K562 (cell line): ENCODE results near the gene GDF9. TPM values are rescaled to one million over a fixed set of nuclear protein-coding genes. Genes with fewer than 3 reads are reported as not detected.

Source experiments
- ATAC-seq: fragments of 200-7000 bp; cut with Tn5 transposase; 3 replicates; pipeline ENCODE4 v1.9.1; 2020; ENCODE audit warnings: moderate library complexity
- BruUV-seq: library from RNA; stranded (reverse); fragments of 400-500 nt; replicated peaks from 2 replicates; lab custom pipeline; 2021; lab: Mats Ljungman, UMichigan
- CTCF ChIA-PET: fragments of 300-600 bp; formaldehyde crosslinking; extraction: SDS; loops from one replicate; lab custom pipeline; 2021; ENCODE audit warnings: low intra/inter-chr PET ratio; lab: Yijun Ruan, JAX
- POLR2A ChIA-PET: fragments of 300-600, 350-650 bp; sonication (Branson Sonifier 250); formaldehyde crosslinking; extraction: SDS; loops from one replicate; lab custom pipeline; 2021; ENCODE audit warnings: antibody characterized with exemption, inconsistent platforms; lab: Yijun Ruan, JAX
- DNase-seq, 4 experiments: peaks; one replicate each; pipeline versions ENCODE4 v3.0.0 to v3.0.0-alpha.2; 2011 to 2018; ENCODE audit warnings: low spot score in 3 of 4, mixed read lengths in 3 of 4; ENCODE audit errors: extremely low read depth in 1 of 4
- FAIRE-seq: peaks from 2 replicates; lab custom pipeline; 2011; peaks lifted over from hg19 to GRCh38; lab: Jason Lieb, UNC
- H2AFZ ChIP-seq: 2 replicates; pipeline ENCODE4 v1.6.0; 2011; ENCODE audit warnings: low read depth, low read length, control low read depth, inconsistent platforms
- H3K27ac ChIP-seq: fragments of 200-600 bp; 3 replicates; pipeline ENCODE4 v1.8.0; 2011; ENCODE audit warnings: low read depth, mild to moderate bottlenecking, control low read depth, inconsistent platforms, low read length, moderate library complexity, mixed read lengths; ENCODE audit errors: extremely low read depth
- H3K27me3 ChIP-seq, 2 experiments: fragments of 300-600 bp in 1 of 2; 2 replicates in 1 of 2; 3 replicates in 1 of 2; pipeline versions ENCODE4 v1.6.0 to v1.8.0; 2011; ENCODE audit warnings: inconsistent platforms in 2 of 2, low read length in 2 of 2, mild to moderate bottlenecking in 1 of 2, mixed read lengths in 1 of 2, moderate library complexity in 1 of 2; ENCODE audit not compliant: control insufficient read depth in 2 of 2, insufficient read depth in 2 of 2
- H3K36me3 ChIP-seq: fragments of 300-600 bp; 3 replicates; pipeline ENCODE4 v1.8.0; 2011; ENCODE audit warnings: mild to moderate bottlenecking, low read length, inconsistent platforms; ENCODE audit not compliant: control insufficient read depth, insufficient read depth
- H3K4me1 ChIP-seq, 2 experiments: fragments of 200-600 bp in 1 of 2; replicated peaks in 1 of 2; 2 replicates in 1 of 2; 3 replicates in 1 of 2; pipeline versions ENCODE4 v1.5.1 to v1.8.0; 2011; ENCODE audit warnings: inconsistent platforms in 2 of 2, low read length in 2 of 2, mild to moderate bottlenecking in 1 of 2, mixed read lengths in 1 of 2, moderate library complexity in 1 of 2; ENCODE audit not compliant: control insufficient read depth in 2 of 2, insufficient read depth in 2 of 2
- H3K4me2 ChIP-seq: 2 replicates; pipeline ENCODE4 v1.6.1; 2011; ENCODE audit warnings: low read length, control low read depth, inconsistent platforms, mixed read lengths; ENCODE audit not compliant: insufficient read depth
- H3K4me3 ChIP-seq: fragments of 200-600 bp; sonication (generic), shearing (Covaris generic); 2 replicates; pipeline ENCODE4 v1.5.1; 2016; ENCODE audit warnings: control low read depth, inconsistent platforms
- H3K79me2 ChIP-seq: fragments of 200-600 bp; 3 replicates; pipeline ENCODE4 v1.8.0; 2011; ENCODE audit warnings: low read length, inconsistent platforms; ENCODE audit not compliant: control insufficient read depth, insufficient read depth
- H3K9ac ChIP-seq, 2 experiments: 2 replicates each; pipeline versions ENCODE4 v1.6.0 to v1.6.1; 2011; ENCODE audit warnings: low read depth in 2 of 2, low read length in 2 of 2, control low read depth in 1 of 2, inconsistent platforms in 1 of 2, mild to moderate bottlenecking in 1 of 2, mixed read lengths in 1 of 2; ENCODE audit not compliant: insufficient read depth in 1 of 2
- H3K9me1 ChIP-seq: one replicate; pipeline ENCODE4 v1.6.0; 2011; ENCODE audit warnings: inconsistent platforms, mild to moderate bottlenecking, low read length, moderate library complexity; ENCODE audit not compliant: control insufficient read depth, insufficient read depth
- H3K9me3 ChIP-seq: replicated peaks from 2 replicates; pipeline ENCODE4 v1.5.1; 2011; ENCODE audit warnings: low read depth, low read length, inconsistent platforms; ENCODE audit not compliant: control insufficient read depth, insufficient read depth
- H4K20me1 ChIP-seq: replicated peaks from 2 replicates; pipeline ENCODE4 v1.6.1; 2011; ENCODE audit warnings: low read length, inconsistent platforms, mixed read lengths; ENCODE audit not compliant: control insufficient read depth, insufficient read depth
- FIP1L1 ChIP-seq: fragments of 200-400 bp; formaldehyde crosslinking; IDR thresholded peaks from 2 replicates; pipeline ENCODE4 v1.6.1; 2018; ENCODE audit warnings: mild to moderate bottlenecking, low read depth, low read length; ENCODE audit not compliant: poor library complexity, severe bottlenecking
- HDAC8 ChIP-seq: fragments of 450-650 bp; IDR thresholded peaks from 2 replicates; pipeline ENCODE4 v1.6.1; 2016; ENCODE audit warnings: mild to moderate bottlenecking, missing genetic modification characterization, moderate library complexity, missing compliant biosample characterization
- HMBOX1 ChIP-seq: sonication (generic); IDR thresholded peaks from 2 replicates; pipeline ENCODE4 v1.6.1; 2016
- JUND ChIP-seq, 2 experiments: IDR thresholded peaks; 2 replicates in 1 of 2; 3 replicates in 1 of 2; pipeline ENCODE4 v1.6.1; 2011; ENCODE audit warnings: borderline replicate concordance in 2 of 2, low read depth in 2 of 2, low read length in 2 of 2, improper control_type of control experiment in 1 of 2, missing biosample characterization in 1 of 2, missing genetic modification characterization in 1 of 2, missing genetic modification reagents in 1 of 2
- LARP7 ChIP-seq: fragments of 450-650 bp; IDR thresholded peaks from 2 replicates; pipeline ENCODE4 v1.6.1; 2016
- PPARD ChIP-seq: fragments of 250-450 bp; sonication (Bioruptor Pico); IDR thresholded peaks from 2 replicates; pipeline ENCODE4 v1.8.0; 2022; ENCODE audit warnings: inconsistent platforms, mild to moderate bottlenecking, moderate library complexity
- RBM39 ChIP-seq: fragments of 200-400 bp; formaldehyde crosslinking; optimal IDR thresholded peaks from 2 replicates; pipeline ENCODE3; 2018; ENCODE audit warnings: low read depth, low read length
- RUNX1 ChIP-seq: sonication (generic); IDR thresholded peaks from 2 replicates; pipeline ENCODE4 v1.6.1; 2016; ENCODE audit warnings: antibody characterized with exemption, low read depth
- SETDB1 ChIP-seq: IDR thresholded peaks from one replicate; pipeline ENCODE4 v1.6.1; 2012; ENCODE audit warnings: low read length, control low read depth, inconsistent platforms
- ZNF121 ChIP-seq: sonication (generic); formaldehyde crosslinking; conservative IDR thresholded peaks from 2 replicates; pipeline ENCODE4 v1.8.0; 2022; ENCODE audit warnings: missing genetic modification reagents
- ZNF224 ChIP-seq: sonication (generic); formaldehyde crosslinking; IDR thresholded peaks from 2 replicates; pipeline ENCODE4 v1.8.0; 2022; ENCODE audit warnings: mild to moderate bottlenecking, missing genetic modification reagents
- ZNF511 ChIP-seq: sonication (generic); formaldehyde crosslinking; IDR thresholded peaks from 2 replicates; pipeline ENCODE4 v1.8.0; 2022; ENCODE audit warnings: mild to moderate bottlenecking, missing genetic modification reagents
- WGBS: fragments of 100-300 bp; shearing (Covaris generic); methylation state at CpG from one replicate; pipeline ENCODE4 v1.1.6; 2016; ENCODE audit warnings: low coverage, mixed read lengths; ENCODE audit not compliant: insufficient coverage; ENCODE audit errors: missing lambda C conversion rate; 5-methylcytosine and 5-hydroxymethylcytosine counted together
- in situ Hi-C: fragments of 300-500 bp; cut with MboI; formaldehyde crosslinking; loops from 4 replicates; pipeline ENCODE4 v1.15.0; 2018; ENCODE audit warnings: inconsistent platforms, mixed read lengths
- intact Hi-C: fragments of 100-400 bp; cut with micrococcal nuclease; formaldehyde crosslinking; loops from 2 replicates; pipeline ENCODE4 v1.14.2; 2022
- polyA plus RNA-seq, 8 experiments: library from polyadenylated mRNA; depleted of rRNA in 4 of 8; stranded (reverse) in 5 of 8; unstranded in 3 of 8; fragments of >200 nt; fragmentation: Nextera tagmentation in 2 of 8; fragmentation: Illumina TruSeq in 1 of 8; extraction: Ambion mirVana in 2 of 8; extraction: Trizol in 1 of 8; gene quantifications; 2 replicates each; pipeline versions ENCODE4 v1.2.1 to v1.2.3, GENCODE V29; 2011 to 2014; ENCODE audit warnings: inconsistent platforms in 1 of 8, missing spikeins in 1 of 8
- total RNA-seq, 7 experiments: library from RNA; depleted of rRNA in 6 of 7; stranded (reverse); fragments of >200 nt in 6 of 7; fragmentation: Illumina TruSeq in 2 of 7; extraction: Trizol in 2 of 7; gene quantifications; 2 replicates each; pipeline versions ENCODE4 v1.2.1 to v1.2.3, GENCODE V29; 2011 to 2021; ENCODE audit warnings: low replicate concordance in 1 of 7
- TF ChIP-seq, protein P1 (sequence below): fragments of 450-650 bp; conservative IDR thresholded peaks from 2 replicates; pipeline ENCODE4 v1.6.1; 2016; ENCODE audit warnings: missing genetic modification characterization, low read depth, mild to moderate bottlenecking, missing compliant biosample characterization, moderate library complexity
- TF ChIP-seq, protein P2 (sequence below): fragments of 150-350 bp; conservative IDR thresholded peaks from 2 replicates; pipeline ENCODE4 v1.6.1; 2014; ENCODE audit warnings: low read length

GDF9 gene
- total and polyA plus RNA-seq, 9 of the 15 experiments (the other 6 are each of a cell fraction or from before 2014, with no cell fraction given), result 0.10 to 0.70 (median 0.20) TPM; not detected in 1

DNA sequence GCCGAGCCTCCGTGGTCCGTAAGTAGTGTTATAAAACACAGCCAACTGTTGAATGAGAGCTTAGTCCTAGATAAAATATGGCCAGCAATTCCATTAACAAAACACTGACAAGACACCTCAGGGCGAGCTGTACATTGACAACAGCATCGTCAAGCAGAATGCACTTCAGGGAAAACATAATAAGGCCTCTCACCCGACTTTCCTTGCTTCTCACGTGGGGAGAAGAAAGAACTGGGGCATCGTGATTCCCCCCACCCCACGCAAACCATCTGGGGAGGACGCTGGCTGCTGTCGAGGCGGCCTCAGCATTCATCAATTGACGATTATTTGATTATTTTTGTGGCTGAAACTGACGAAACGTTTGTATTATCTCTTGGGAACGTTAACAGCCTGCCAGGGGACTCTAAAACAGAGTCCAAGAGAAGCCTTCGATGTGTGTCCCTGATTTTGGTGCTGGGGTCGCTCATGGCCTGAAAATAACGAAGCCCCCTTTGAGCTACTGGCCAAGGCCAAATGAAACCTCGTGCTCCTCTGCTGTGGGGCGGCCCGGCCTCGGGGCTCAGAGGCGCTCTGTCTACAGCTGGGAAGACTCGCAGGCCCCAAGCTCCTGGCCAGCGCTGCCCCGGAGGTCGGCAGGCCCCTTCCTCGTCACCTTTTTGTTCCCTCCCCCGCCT is 464 bp downstream of the GDF9 start (continued):
- 0 out of 2 replicates have a peak, but pooled peaks have one; percentile 24 for TF ChIP-seq LARP7
- TF ChIP-seq, protein P1, sequence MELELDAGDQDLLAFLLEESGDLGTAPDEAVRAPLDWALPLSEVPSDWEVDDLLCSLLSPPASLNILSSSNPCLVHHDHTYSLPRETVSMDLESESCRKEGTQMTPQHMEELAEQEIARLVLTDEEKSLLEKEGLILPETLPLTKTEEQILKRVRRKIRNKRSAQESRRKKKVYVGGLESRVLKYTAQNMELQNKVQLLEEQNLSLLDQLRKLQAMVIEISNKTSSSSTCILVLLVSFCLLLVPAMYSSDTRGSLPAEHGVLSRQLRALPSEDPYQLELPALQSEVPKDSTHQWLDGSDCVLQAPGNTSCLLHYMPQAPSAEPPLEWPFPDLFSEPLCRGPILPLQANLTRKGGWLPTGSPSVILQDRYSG (tag), result peak; percentile 85
- no peak for TF ChIP-seq SETDB1
- TF ChIP-seq HDAC8, result peak; percentile 80; the same call in 1 of the 2 replicates
- no peak for TF ChIP-seq FIP1L1
- no peak for TF ChIP-seq ZNF121 (CRISPR knock-in tag)
- TF ChIP-seq ZNF511 (CRISPR knock-in tag), result peak; percentile 83

- no peak for DNase-seq
- Histone ChIP-seq H2AFZ (peak overlapping the region; percentile 45), H3K79me2 (no peaks in the 10 kb centered on the region), H3K9me3 (no peaks in the 10 kb centered on the region), H3K27ac (no peak overlapping the region)
- intact Hi-C loops, result no loop called here
- CTCF ChIA-PET, result interaction anchor here (0.6 kb wide), 1 partner anchor 97 kb away, joined by 3 read pairs; no protein-coding TSS in a partner anchor
- POLR2A ChIA-PET, result interaction anchor here (1.0 to 3.1 kb wide), 4 partner anchors 9 to 12 kb away, joined by 6 to 22 read pairs (median 8); no protein-coding TSS in a partner anchor
- TF ChIP-seq JUND (IDR thresholded peaks at IDR 0.05; ENCODE audit: borderline replicate concordance, low read depth, low read length) (no peak), JUND (tag; IDR thresholded peaks at IDR 0.05; ENCODE audit: borderline replicate concordance, low read depth, low read length) (no peak), HMBOX1 (peak; percentile 58), PPARD (CRISPR knock-in tag) (no peak), ZNF224 (no peak), RUNX1 (no peak), RBM39 (no peak)
- TF ChIP-seq, protein P2, sequence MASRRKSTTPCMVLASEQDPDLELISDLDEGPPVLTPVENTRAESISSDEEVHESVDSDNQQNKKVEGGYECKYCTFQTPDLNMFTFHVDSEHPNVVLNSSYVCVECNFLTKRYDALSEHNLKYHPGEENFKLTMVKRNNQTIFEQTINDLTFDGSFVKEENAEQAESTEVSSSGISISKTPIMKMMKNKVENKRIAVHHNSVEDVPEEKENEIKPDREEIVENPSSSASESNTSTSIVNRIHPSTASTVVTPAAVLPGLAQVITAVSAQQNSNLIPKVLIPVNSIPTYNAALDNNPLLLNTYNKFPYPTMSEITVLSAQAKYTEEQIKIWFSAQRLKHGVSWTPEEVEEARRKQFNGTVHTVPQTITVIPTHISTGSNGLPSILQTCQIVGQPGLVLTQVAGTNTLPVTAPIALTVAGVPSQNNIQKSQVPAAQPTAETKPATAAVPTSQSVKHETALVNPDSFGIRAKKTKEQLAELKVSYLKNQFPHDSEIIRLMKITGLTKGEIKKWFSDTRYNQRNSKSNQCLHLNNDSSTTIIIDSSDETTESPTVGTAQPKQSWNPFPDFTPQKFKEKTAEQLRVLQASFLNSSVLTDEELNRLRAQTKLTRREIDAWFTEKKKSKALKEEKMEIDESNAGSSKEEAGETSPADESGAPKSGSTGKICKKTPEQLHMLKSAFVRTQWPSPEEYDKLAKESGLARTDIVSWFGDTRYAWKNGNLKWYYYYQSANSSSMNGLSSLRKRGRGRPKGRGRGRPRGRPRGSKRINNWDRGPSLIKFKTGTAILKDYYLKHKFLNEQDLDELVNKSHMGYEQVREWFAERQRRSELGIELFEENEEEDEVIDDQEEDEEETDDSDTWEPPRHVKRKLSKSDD, result no peak
- TF ChIP-seq, all 486 proteins: peak for 1
- no peaks in the 10 kb centered on the region for H3K27me3 ChIP-seq
- FAIRE-seq, result no peak
- H4K20me1 ChIP-seq, result no peaks in the 10 kb centered on the region
- peaks cover 4 to 8% of the 10 kb centered on the region in 2 experiments for H3K4me1 ChIP-seq
- ATAC-seq, result no peak
- 8% methylated on average over 5 of the region's 5 CpGs for WGBS
- H3K36me3 ChIP-seq, result no peaks in the 10 kb centered on the region
- no TSS peak for BruUV-seq
- in situ Hi-C loops, result no loop called here
- no peak overlapping the region for H3K4me2 ChIP-seq
- H3K9ac ChIP-seq, result no peak overlapping the region
- H3K9me1 ChIP-seq, result no peaks in the 10 kb centered on the region
- no peak overlapping the region for H3K4me3 ChIP-seq
These were observed 5.5 kb downstream of the GDF9 start for GRCh38 chr5:132860742-132861141.
